ENCODE data around the gene ATP5MK.

DNA sequence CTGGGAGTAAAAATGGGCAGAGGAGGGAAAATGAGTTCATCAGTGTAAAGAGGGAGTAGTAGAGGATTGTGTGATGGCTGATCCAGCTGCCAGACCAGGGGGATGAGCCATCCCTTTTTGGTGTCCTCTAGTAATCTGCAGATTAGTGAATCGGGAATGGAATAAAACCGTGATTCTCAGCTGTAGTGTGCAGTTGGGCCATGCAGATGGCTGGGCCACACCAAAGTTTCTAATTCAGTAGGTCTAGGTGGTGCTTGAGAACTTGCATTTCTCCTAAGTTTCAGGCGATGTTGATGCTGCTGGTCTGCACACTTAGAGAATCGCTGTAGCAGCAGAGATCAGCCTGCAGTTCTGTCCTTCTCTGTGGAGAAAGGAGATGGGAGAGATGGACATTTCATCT lies 22.8 kb upstream of the ATP5MK start:
- TF ChIP-seq EZH2phosphoT487 (IDR thresholded peaks at IDR 0.05; ENCODE audit: insufficient read depth, low read depth) = no peak
- no peak for TF ChIP-seq EZH2 (IDR thresholded peaks at IDR 0.05; ENCODE audit: insufficient read depth, poor library complexity, severe bottlenecking)
